Medulla oblongata (tissue), 1 donor: ENCODE results near the gene CD164.
A peak's percentile ranks its signal among the peaks of the same experiment; 100 is the strongest.

Source experiments
- DNase-seq: peaks from one replicate; pipeline ENCODE4 v3.0.0-alpha.2; 2015; ENCODE audit errors: extremely low spot score

Gene CD164

GRCh38 chr6:109381747-109382575, at the start of gene CD164:
CD164 (minus strand) TSS chr6:109382467; CDS start chr6:109382378, 89 bp downstream.
- peak; percentile 96 for DNase-seq

- no peak for DNase-seq
Measured at GRCh38 chr6:109429496-109429895, 47.2 kb upstream of the CD164 start.

GRCh38 chr6:109428889-109429477, 46.7 kb upstream of the CD164 start:
- no peak for DNase-seq

- DNase-seq: no peak
Measured at GRCh38 chr6:109424946-109425345, 42.7 kb upstream of the CD164 start.

- DNase-seq: no peak
Measured at GRCh38 chr6:109421184-109421583, 38.9 kb upstream of the CD164 start.

GRCh38 chr6:109420751-109421150, 38.5 kb upstream of the CD164 start:
- no peak for DNase-seq

GRCh38 chr6:109417646-109418045, 35.4 kb upstream of the CD164 start:
- no peak for DNase-seq

GRCh38 chr6:109411034-109411433, 28.8 kb upstream of the CD164 start:
- DNase-seq: no peak

- no peak for DNase-seq
Measured at GRCh38 chr6:109406196-109406595, 23.9 kb upstream of the CD164 start.

GRCh38 chr6:109397020-109397419, 14.8 kb upstream of the CD164 start:
- peak; percentile 44 for DNase-seq

- DNase-seq: no peak
Measured at GRCh38 chr6:109396046-109396718, 13.9 kb upstream of the CD164 start.

GRCh38 chr6:109393886-109394281, 11.6 kb upstream of the CD164 start:
- DNase-seq: no peak

GRCh38 chr6:109393157-109393885, 11.1 kb upstream of the CD164 start:
- no peak for DNase-seq

GRCh38 chr6:109389650-109390274, 7.5 kb upstream of the CD164 start:
- DNase-seq: peak; percentile 43

- no peak for DNase-seq
Measured at GRCh38 chr6:109388265-109388664, 6.0 kb upstream of the CD164 start.

GRCh38 chr6:109383438-109383940, 1.2 kb upstream of the CD164 start:
- peak; percentile 52 for DNase-seq

- peak; percentile 95 for DNase-seq
Measured at GRCh38 chr6:109382576-109383437, 540 bp upstream of the CD164 start.

GRCh38 chr6:109381061-109381746, 1.1 kb downstream of the CD164 start:
- peak; percentile 60 for DNase-seq

- peak; percentile 25 for DNase-seq
Measured at GRCh38 chr6:109379711-109380110, 2.6 kb downstream of the CD164 start.

GRCh38 chr6:109377717-109378116, 4.5 kb downstream of the CD164 start:
- peak; percentile 42 for DNase-seq
